Lower leg skin (tissue), 4 donors: ENCODE measurements around the gene NEXN. TPM values are rescaled to one million over a fixed set of nuclear protein-coding genes. Genes with fewer than 3 reads are reported as not detected.

Experiments
- DNase-seq, 2 donors: peaks; one replicate each; pipeline ENCODE4 v3.0.0-alpha.2; 2019; ENCODE audit warnings: low spot score in 2 of 2
- H3K4me3 ChIP-seq: fragments of 200-600 bp; sonication (generic); 2 replicates; pipeline ENCODE4 v1.5.1; 2017; ENCODE audit warnings: mild to moderate bottlenecking, low read depth; ENCODE audit not compliant: poor library complexity, severe bottlenecking
- CTCF ChIP-seq, 3 donors: fragments of 450-650 bp; IDR thresholded peaks; one replicate each; pipeline ENCODE4 v1.5.1; 2016; ENCODE audit warnings: antibody characterized with exemption in 3 of 3, mild to moderate bottlenecking in 3 of 3, moderate library complexity in 2 of 3
- POLR2A ChIP-seq, 2 donors: fragments of 450-650 bp; IDR thresholded peaks; one replicate each; pipeline ENCODE4 v1.6.1; 2016 to 2017; ENCODE audit warnings: antibody characterized with exemption in 2 of 2, mild to moderate bottlenecking in 1 of 2, moderate library complexity in 1 of 2
- WGBS, 2 donors: methylation state at CpG; one replicate each; pipeline ENCODE4 v1.1.5; 2018; 5-methylcytosine and 5-hydroxymethylcytosine counted together
- intact Hi-C: fragments of 100-400 bp; cut with DNase I; formaldehyde crosslinking; loops from one replicate; pipeline ENCODE4 v1.15.0; 2023; ENCODE audit warnings: low total_unique reads
- total RNA-seq, 4 donors: library from RNA; depleted of rRNA; stranded (reverse); fragments of >200 nt; gene quantifications; one replicate each; pipeline ENCODE4 v1.1.0, GENCODE V29; 2016

The NEXN gene
- total RNA-seq, 4 donors from 2014 or later: 0.84 to 4.3 (median 2.0) TPM

- no peak for TF ChIP-seq POLR2A (IDR thresholded peaks at IDR 0.05)
- TF ChIP-seq CTCF (IDR thresholded peaks at IDR 0.05): no peak
- H3K4me3 ChIP-seq: no peak overlapping the region
- intact Hi-C loops: no loop called here
- no peak for DNase-seq
- 71 to 72% methylated on average over 13 of the region's 13 CpGs for WGBS, 2 donors
Measured at GRCh38 chr1:77926561-77927357, 38.3 kb downstream of the NEXN start.

GRCh38 chr1:77927414-77927813, 39.0 kb downstream of the NEXN start:
- WGBS, 2 donors: 83 to 91% methylated on average over 4 of the region's 4 CpGs
- DNase-seq: no peak
- intact Hi-C loops: no loop called here

GRCh38 chr1:77929806-77930205, 41.4 kb downstream of the NEXN start:
- 96 to 98% methylated on average over 2 of the region's 2 CpGs for WGBS, 2 donors

More at GRCh38 chr1:77927414-77927813, 39.0 kb downstream of the NEXN start:
- TF ChIP-seq CTCF (IDR thresholded peaks at IDR 0.05) (no peak), POLR2A (IDR thresholded peaks at IDR 0.05) (no peak)
- H3K4me3 ChIP-seq: no peak overlapping the region

GRCh38 chr1:77938651-77939050, 50.2 kb downstream of the NEXN start:
- DNase-seq: no peak
- intact Hi-C loops: no loop called here
- TF ChIP-seq CTCF (IDR thresholded peaks at IDR 0.05) (no peak), POLR2A (IDR thresholded peaks at IDR 0.05) (no peak)
- H3K4me3 ChIP-seq: no peak overlapping the region

More at GRCh38 chr1:77929806-77930205, 41.4 kb downstream of the NEXN start:
- no peak overlapping the region for H3K4me3 ChIP-seq
- DNase-seq: no peak
- intact Hi-C loops: no loop called here
- TF ChIP-seq CTCF (IDR thresholded peaks at IDR 0.05) (no peak), POLR2A (IDR thresholded peaks at IDR 0.05) (no peak)

GRCh38 chr1:77940921-77941570, 52.6 kb downstream of the NEXN start:
- TF ChIP-seq POLR2A (IDR thresholded peaks at IDR 0.05): no peak
- no peak for TF ChIP-seq CTCF (IDR thresholded peaks at IDR 0.05)
- intact Hi-C loops: no loop called here
- WGBS, 2 donors: 93 to 95% methylated on average over 4 of the region's 4 CpGs
- no peak overlapping the region for H3K4me3 ChIP-seq
- DNase-seq: no peak
